Measurements from ENCODE around the gene GMEB2. TPM values are rescaled to one million over a fixed set of nuclear protein-coding genes. Genes with fewer than 3 reads are reported as not detected.

Gene GMEB2
- total and polyA plus RNA-seq, 10 of the 15 experiments (the other 5 are each of a cell fraction or from before 2014, with no cell fraction given) = 0.08 to 15.1 (median 6.9) TPM

DNA sequence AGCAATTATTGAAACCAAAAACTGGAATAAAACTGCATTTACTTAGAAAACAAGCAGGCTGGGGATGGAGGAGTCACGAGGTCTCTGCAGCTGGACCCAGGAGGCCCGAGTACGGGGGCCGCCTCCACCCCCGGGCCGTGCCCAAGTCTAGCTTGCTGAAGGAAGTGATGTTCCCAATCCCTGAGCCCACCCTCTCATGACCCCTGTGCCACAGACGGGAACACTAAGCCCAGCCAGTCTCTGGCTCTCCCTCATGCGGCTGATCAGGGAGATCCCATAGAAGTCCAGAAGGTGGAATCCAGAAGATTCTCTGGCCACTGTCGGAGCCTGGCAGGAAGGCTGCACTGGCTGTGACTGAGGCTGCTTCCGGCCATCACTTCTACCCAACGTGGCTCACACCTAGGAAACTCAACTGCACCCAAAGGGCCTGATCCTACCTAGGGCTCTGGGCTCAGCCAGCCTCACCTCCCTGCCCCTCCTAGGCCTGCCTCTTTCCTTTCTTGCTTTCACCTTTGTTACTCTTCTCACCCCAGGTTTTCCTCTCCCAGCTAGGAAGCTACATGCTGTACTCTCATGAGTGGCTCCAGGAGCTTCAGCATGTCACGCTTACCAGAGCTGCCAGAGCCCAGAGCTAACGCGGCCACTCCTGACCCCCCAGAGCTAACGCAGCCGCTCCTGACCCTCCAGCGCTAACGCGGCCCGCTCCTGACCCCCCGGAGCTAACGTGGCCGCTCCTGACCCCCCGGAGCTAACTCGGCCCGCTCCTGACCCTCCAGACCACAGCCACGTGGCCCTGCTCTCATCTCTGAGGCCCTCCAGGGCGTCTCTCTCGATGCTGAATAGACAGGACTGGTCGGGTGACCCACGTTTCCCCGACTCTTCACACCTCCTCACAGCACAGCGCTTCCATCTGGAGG is 28.2 kb downstream of the GMEB2 start:
- Histone ChIP-seq H3K27ac (ENCODE audit: control insufficient read depth, insufficient read depth) (no peak overlapping the region), H3K9ac (ENCODE audit: control insufficient read depth, insufficient read depth, low read length) (no peak overlapping the region), H3K4me3 (no peak overlapping the region), H3K36me3 (ENCODE audit: control insufficient read depth in 2 of 2, insufficient read depth in 2 of 2, low read length in 1 of 2) (peaks cover 14 to 16% of the 10 kb centered on the region in 2 experiments), H3K27me3 (replicated peaks in 1 of 2; ENCODE audit: control insufficient read depth in 2 of 2, insufficient read depth in 2 of 2, low read length in 1 of 2) (no peaks in the 10 kb centered on the region), H3K79me2 (ENCODE audit: control insufficient read depth, insufficient read depth, low read length) (no peaks in the 10 kb centered on the region), H4K20me1 (ENCODE audit: control insufficient read depth, insufficient read depth) (no peaks in the 10 kb centered on the region), H2AFZ (ENCODE audit: control insufficient read depth, low read depth, low read length) (no peak overlapping the region), H3K4me1 (ENCODE audit: control insufficient read depth, insufficient read depth, low read length) (no peaks in the 10 kb centered on the region), H3K9me3 (replicated peaks; ENCODE audit: control insufficient read depth, insufficient read depth, low read length) (no peaks in the 10 kb centered on the region; the same call in 2 of the 3 replicates), H3K4me2 (ENCODE audit: control insufficient read depth, insufficient read depth) (no peak overlapping the region)
- DNase-seq (ENCODE audit: low read depth, low spot score) (no peak), FAIRE-seq (no peak), ATAC-seq (no peak)
- ChIA-PET SMC1A (ENCODE audit: uncharacterized antibody, unreplicated experiment) (interaction anchor here (0.6 to 0.7 kb wide), 2 partner anchors 18 to 29 kb away, joined by 3 read pairs; no protein-coding TSS in a partner anchor), RAD21 (ENCODE audit: unreplicated experiment) (no interaction called here), POLR2A (no interaction called here), CTCF (no interaction called here)
- TF ChIP-seq, protein P1, sequence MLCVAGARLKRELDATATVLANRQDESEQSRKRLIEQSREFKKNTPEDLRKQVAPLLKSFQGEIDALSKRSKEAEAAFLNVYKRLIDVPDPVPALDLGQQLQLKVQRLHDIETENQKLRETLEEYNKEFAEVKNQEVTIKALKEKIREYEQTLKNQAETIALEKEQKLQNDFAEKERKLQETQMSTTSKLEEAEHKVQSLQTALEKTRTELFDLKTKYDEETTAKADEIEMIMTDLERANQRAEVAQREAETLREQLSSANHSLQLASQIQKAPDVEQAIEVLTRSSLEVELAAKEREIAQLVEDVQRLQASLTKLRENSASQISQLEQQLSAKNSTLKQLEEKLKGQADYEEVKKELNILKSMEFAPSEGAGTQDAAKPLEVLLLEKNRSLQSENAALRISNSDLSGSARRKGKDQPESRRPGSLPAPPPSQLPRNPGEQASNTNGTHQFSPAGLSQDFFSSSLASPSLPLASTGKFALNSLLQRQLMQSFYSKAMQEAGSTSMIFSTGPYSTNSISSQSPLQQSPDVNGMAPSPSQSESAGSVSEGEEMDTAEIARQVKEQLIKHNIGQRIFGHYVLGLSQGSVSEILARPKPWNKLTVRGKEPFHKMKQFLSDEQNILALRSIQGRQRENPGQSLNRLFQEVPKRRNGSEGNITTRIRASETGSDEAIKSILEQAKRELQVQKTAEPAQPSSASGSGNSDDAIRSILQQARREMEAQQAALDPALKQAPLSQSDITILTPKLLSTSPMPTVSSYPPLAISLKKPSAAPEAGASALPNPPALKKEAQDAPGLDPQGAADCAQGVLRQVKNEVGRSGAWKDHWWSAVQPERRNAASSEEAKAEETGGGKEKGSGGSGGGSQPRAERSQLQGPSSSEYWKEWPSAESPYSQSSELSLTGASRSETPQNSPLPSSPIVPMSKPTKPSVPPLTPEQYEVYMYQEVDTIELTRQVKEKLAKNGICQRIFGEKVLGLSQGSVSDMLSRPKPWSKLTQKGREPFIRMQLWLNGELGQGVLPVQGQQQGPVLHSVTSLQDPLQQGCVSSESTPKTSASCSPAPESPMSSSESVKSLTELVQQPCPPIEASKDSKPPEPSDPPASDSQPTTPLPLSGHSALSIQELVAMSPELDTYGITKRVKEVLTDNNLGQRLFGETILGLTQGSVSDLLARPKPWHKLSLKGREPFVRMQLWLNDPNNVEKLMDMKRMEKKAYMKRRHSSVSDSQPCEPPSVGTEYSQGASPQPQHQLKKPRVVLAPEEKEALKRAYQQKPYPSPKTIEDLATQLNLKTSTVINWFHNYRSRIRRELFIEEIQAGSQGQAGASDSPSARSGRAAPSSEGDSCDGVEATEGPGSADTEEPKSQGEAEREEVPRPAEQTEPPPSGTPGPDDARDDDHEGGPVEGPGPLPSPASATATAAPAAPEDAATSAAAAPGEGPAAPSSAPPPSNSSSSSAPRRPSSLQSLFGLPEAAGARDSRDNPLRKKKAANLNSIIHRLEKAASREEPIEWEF (IDR thresholded peaks at IDR 0.05; ENCODE audit: insufficient replicate concordance, low read depth, low read length) = no peak
- peak; percentile 13; the same call in 1 of the 2 replicates for TF ChIP-seq POLR2A (IDR thresholded peaks at IDR 0.05; ENCODE audit: low read depth, low read length)
- BruUV-seq (replicated peaks) = no TSS peak
- intact Hi-C loops (cut with micrococcal nuclease; ENCODE audit: unreplicated experiment) (no loop called here), in situ Hi-C loops (cut with MboI) (no loop called here)
- WGBS (ENCODE audit: insufficient coverage, insufficient replicate concordance, low lambda C conversion rate, missing lambda C conversion rate) = 94% methylated on average over 33 of the region's 33 CpGs
